ENCODE data around the gene COMP.

DNA sequence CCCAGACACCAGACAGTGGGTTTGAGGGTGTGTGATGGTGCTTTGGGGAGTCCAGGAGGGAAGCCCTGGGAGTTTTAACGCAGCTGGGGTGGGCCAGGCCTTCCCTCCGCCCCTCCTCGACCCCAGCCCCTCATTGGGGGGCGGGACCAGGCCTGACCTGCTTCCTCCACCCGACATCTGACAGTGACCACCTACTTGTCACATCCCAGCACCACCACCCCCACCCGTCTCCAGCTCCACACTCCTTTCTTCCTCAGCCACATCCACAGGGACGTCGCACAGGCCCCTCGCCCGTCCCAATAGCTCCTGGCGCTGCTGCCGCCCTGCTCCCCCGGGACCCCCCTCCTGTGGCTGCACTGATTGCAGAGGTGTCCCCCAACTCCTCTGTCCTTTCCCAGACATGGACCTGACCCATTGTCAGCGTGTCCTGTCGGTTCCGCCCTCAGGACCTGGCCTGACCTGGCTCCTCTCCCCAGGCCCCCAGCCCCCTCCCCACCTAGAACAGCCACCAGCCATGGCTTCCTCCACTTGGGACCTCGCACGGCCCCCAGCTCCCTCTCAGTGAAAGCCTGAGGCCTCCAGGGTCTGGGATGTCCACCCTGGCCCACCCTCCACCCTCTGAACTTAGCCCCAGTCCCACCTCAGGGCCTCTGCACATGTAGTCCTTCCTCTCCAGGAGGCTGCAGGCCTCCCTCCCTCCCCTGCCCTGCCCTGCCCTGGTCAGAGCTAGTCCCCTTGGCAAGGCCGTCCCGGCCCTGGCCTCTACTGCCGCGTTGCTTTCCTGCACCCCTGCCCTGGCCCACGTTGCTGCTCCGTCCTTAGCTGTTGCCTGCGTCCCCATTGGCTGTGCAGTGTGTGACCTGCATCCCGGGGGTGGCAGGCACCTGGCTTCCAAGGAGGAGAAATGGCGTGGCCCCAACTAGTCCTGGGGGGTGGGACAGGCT, 30.4 kb downstream of the COMP start:
- TF ChIP-seq, protein P1, sequence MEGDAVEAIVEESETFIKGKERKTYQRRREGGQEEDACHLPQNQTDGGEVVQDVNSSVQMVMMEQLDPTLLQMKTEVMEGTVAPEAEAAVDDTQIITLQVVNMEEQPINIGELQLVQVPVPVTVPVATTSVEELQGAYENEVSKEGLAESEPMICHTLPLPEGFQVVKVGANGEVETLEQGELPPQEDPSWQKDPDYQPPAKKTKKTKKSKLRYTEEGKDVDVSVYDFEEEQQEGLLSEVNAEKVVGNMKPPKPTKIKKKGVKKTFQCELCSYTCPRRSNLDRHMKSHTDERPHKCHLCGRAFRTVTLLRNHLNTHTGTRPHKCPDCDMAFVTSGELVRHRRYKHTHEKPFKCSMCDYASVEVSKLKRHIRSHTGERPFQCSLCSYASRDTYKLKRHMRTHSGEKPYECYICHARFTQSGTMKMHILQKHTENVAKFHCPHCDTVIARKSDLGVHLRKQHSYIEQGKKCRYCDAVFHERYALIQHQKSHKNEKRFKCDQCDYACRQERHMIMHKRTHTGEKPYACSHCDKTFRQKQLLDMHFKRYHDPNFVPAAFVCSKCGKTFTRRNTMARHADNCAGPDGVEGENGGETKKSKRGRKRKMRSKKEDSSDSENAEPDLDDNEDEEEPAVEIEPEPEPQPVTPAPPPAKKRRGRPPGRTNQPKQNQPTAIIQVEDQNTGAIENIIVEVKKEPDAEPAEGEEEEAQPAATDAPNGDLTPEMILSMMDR (IDR thresholded peaks at IDR 0.05; ENCODE audit: insufficient read depth, low read depth, low read length): no peak
- TF ChIP-seq EZH2 (IDR thresholded peaks at IDR 0.05; ENCODE audit: insufficient read depth, low read length): no peak
